Measurements from ENCODE around the gene ELL2.

Gene ELL2

DNA sequence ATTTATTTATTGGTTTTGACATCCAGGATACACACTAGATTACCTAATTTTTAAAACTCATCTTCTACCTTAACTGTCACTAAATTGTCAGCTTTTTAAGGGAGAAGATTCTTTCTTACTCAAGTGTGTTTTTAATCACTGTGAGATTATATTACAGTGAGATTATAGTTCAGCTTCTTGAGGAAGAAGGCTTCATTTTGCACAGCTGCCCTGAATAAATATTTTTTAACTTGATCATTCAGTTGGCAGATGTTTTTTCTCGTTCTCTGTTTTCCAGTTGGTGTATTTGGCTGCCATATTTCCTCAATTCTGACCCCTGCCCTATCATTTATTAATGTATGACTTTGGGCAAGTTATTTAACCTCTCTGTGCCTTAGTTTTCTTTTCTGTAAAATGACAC, 15.0 kb upstream of the ELL2 start:
- no peak for DNase-seq

GRCh38 chr5:95975703-95976102, 14.1 kb upstream of the ELL2 start:
- DNase-seq = no peak

DNA sequence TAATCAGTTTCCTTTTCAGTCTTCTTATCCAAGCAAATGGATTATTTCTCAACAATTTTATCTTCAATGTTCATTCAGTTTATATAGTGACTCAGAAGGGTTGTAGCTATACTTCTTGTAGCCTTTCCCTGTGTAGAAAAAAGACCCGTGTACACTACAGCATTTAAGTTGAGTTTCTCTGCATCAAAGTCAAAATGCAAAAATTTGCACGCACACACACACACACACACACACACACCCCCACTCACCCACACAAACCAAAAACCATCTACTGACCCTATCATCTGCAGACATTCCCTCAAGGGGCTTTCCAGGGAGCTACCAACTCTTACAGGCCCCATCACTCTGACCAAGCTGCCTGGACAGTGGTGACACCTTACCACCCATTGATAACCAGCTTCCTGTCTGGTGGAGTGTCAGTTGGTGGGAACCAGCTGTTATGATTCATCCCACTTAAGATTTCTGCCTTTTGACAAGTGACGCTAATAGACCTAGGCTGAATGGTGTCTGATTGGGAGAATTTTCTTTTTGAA, 12.2 kb upstream of the ELL2 start:
- no peak for DNase-seq

DNA sequence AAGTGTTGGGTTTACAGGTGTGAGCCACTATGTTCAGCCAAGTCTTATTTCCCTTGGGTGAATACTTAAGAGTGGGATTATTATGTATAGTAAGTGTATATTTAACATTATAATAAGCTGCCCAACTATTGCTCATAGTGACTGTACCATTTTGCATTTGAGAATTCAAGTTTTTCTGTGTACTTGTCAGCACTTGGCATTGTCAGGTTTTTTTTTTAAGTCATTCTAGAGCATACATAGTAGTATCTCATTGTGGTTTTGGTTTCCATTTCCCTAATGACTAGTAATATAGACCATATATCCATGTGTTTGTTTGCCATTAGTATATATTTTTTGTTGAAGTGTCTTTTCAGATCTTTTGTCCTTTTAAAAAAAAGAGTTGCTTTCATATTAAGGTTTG, 10.5 kb upstream of the ELL2 start:
- no peak for DNase-seq

DNA sequence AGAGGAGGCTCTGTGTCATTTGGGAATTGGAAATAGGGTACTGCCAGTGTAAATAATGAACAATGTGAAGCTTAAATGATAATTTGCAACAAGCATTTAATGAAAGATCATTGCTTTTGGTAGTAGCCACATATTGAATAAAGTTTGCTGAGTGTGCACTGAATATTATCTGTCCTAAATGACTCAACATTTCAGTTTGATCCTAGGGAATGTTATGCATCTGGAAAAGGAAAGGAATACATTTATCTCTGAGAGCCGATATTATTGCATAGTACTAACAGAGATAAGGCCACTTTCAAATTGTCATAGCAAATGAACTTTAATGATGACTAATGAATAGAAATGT, 8.7 kb upstream of the ELL2 start:
- no peak for DNase-seq

GRCh38 chr5:95969651-95970358, 8.2 kb upstream of the ELL2 start:
- DNase-seq = no peak

GRCh38 chr5:95969055-95969454, 7.4 kb upstream of the ELL2 start:
- no peak for DNase-seq

DNA sequence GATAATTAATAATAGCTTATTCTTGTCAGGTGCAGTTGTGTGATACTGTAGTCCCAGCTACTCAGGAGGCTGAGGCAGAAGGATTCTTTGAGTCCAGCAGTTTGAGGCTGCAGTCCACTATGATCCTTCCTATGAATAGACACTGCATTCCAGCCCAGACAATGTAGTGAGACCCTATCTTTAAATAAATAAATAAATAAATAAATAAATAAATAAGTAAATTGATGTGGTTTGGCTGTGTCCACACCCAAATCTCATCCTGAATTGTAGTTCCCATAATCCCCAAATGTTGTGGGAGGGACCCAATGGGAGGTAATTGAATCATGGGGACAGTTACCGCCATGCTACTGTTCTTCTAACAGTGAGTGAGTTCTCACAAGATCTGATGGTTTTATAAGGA, 5.6 kb upstream of the ELL2 start:
- no peak for DNase-seq

GRCh38 chr5:95966005-95966404, 4.4 kb upstream of the ELL2 start:
- no peak for DNase-seq

- DNase-seq = no peak
Measured at GRCh38 chr5:95963650-95964410, 2.2 kb upstream of the ELL2 start.

DNA sequence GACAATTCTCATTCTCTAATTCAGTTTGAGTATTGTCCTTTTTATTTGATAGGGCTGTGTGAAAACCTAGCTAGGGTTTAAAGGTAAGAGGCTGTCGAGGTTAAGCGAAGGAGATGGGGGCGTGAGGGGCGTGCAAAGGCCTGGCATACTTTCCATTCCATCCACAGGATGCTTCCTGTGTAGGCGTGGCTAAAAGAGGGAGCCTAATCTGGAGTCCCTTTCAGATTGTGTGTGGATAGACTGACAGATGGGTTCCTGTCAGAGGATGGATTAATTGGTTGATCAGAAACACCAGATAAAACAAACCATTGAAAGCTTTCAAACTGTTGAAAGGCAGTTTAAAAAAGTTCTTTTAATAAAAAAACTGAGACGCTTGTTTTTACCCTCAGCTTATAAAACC, 1.1 kb upstream of the ELL2 start:
- no peak for DNase-seq

DNA sequence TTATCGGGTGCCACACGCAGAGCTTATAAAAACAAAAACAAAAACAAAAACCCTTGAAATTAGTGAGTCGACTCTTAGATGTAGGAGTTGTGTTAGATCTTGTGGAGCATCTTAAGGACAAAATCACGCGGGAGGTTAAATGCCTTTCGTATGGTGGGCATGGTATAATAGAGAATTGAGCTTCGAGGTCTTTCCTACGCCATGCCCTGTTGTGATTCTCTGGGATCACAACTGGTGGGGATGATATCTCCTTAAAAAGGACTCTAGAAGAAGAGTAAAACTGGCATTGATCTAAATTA, 773 bp upstream of the ELL2 start:
- DNase-seq = no peak

DNA sequence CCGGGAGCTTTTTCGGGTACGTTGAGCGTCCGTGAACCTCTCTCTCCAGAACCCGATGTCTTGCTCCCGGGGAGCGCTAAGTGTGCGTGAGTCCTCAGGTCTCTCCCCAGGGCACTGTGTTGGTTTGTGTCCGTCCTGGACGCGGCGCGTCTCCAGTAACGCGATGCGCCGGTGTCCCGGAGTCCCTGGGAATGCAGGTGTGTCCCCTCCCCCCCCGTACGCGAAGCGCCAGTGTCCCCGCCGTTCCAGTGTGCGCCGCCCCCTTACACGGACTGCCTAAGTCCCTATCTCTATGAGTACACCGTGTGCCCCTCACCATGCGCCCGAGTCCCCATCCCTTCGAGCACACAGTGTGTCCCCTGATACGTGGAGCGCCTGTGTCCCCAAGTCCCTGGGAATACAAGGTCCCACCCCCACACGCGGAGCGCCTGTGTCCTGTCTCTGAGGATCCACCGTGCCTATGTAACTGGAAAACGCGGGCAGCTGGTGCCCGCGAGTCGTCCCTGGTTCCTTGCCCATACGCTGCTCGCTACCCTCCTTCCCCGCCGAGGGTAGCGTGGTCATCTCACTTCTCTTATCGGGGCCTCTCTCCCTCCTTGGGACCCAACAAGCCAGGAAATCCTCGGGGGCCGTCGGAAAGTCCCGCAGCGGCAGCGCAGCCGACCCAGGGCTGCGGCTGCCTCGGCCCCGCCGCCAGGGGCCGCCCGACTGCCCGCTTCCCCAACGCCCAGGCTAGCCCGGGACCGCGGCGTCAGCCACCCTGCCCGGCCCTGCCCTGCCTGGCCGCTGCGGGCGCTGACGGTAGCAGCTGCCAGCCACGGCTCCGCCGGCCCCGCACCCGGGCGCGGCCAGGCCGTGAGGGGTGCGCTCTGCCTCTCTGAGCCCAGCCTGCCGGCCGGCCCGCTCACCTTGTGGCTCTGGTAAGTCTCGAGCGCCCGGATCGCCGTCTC, 709 bp downstream of the ELL2 start:
- DNase-seq = no peak

GRCh38 chr5:95959888-95960666, 1.6 kb downstream of the ELL2 start:
- no peak for DNase-seq

DNA sequence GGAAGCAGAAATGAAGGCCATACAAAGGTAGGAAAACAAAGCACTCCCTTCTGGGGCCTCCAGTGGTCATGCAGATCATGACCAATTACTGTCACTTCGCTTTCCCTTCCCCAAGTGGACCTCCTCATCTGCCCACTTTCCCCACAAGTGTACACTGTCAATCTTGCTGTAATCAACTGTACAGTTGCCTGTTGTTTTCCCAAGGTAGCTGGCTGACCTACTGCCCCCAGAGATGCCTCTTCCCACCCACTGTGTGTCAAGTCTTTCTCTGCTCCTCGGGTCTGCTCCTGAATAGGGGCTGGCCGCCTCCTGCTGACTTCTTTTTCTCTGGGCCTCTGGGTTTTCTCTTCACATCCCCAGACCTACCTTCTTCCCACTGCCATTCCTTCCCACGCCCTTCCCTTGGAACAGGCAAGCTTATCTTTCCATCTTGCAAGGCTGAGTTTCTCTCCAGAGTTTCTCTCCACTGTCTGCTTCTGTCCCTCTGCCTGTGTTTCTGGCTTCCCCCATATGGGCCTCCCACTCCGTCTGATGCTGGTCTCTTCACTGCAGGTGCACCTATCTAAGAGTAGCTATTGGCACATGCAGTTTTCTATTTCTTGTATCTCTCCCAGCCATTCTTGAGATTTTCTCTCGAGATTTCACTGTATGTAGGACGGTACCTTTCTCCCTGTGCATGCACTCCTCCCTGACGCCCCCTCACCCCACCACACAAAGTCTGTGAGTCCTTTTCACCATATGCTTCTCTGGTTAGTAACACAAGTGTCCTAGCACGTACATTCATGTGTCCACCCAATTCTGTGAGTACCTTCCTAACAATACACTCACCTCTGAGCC, 2.4 kb downstream of the ELL2 start:
- no peak for DNase-seq

DNA sequence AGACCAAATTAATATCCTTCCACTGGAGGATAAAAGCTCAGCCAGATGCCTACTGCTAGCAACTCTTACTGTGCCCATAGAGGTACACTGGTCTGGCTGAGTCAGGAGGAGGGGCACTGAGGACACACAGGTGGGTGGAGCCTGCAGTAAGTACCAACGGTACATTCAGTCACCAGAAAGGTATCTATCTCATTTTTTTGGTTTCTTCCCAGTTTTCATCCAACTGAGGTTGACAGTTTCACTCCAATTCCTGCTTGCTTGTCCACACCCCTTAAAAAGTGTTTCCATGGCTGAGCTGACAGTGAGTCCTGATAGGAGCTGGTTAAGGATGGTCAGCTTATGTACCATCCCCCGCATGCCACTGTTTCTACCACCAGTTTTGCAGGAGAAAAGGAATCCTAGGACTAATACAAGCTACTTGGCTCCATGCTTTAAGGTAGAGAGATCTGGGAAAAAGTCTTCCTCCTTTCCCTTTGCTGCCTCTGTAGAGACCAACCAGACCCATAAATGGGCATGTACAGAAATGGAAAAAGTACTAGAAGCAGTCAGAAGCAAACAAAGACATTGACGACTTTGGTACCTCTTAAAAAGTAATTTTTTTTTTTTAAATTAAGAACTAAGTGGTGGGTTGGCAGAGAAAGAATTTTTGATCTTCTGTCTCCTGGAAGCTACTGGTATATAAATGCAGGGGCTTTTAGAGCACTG, 3.2 kb downstream of the ELL2 start:
- DNase-seq = no peak

DNA sequence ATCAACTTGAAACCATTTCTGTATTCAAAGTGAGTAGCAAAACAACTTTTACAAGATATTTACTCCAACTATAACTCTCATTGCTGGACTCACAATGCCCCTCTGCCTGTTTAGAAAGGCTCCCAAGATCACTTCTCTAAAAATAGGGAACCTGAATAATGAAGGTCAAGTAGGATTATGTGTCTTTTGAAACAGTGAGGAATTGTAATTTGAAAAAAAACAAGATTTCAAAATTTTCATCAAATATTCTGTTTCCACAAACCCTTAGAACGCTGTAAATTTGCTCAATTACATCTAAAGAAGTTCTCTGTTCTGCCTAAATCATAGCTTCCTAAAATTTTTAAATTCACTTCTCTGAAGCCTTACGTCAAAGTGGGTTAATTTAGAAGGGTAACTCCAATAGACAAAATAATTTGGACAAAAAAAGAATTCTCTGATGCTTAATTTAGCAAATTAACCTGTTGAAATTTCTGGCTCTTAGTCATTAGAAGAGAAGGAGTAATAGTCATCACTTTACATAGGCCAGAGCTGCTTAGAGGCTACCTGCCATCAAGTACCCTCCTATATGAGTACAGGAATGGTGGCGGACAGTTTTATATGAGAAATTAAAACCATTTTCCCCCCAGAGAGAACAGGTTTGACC, 4.0 kb downstream of the ELL2 start:
- no peak for DNase-seq

DNA sequence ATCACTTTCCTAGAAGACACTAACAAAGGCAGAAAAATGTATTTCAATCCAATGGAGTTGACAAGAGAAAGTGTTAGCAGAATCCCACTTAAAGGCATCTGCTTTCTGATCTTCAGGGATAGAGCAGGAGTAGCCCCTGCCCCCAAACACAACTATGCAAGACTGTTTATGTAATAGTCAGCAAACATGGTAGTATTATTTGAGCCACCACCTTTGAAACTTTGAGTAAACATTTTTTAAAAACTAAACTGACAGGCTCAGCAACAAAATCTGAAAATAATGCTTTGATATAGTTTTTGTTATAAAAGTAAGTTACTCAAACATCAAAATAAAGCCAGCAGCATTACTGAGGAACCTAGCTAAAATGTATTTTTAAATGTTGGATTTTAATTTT, 4.8 kb downstream of the ELL2 start:
- no peak for DNase-seq

DNA sequence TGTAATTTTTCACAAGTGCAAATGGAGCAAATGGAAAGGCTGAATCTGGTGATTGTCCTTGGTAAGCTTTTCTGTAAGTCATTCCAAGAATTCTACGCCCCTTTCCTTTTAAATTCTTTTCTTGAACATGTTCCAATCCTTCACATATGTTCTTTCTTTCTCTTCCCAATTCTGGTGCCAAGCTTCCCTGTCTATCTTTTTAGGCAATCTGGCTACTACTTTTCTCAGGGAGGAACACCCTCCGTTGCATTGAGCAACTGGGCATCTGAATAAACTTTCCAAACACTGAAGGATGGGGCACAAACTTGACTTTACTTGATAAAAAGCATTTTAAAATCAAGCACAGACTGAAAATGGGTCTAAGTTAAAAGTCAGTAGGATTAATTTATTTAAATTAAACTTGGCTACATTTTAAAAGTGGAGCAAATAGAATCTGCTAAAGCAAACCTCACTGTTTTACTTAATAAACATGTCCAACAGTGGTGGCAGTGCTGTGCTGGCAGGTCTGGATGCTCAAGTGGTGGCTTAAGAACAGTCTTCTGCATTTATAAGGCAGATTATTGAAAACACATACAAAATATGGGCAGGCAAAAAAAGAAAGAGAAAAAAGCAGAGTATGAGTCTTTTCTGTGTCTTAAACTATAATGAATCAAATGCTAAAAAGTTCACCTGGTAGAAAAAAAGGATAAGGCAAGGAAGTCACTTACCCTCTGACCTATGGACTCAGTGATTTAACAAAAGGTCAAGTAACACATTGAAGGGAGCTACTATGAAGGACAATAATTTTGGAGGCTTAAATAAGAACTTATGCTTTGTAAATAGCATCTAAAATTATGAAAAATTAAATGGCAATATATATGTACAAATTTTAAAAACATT, 5.4 kb downstream of the ELL2 start:
- DNase-seq = no peak

- DNase-seq = no peak
Measured at GRCh38 chr5:95954716-95955115, 6.9 kb downstream of the ELL2 start.

Data from cortex of kidney (tissue), 1 donor.